Activated T-helper 1 cell treated with anti-CD3 and anti-CD28 coated beads, Interleukin-2, amount 50 U/mL, for 16 hours (primary cell): Measurements from ENCODE around the gene GCK.
A peak's percentile ranks its signal among the peaks of the same experiment; 100 is the strongest.

ENCODE experiments used
- DNase-seq, 2 donors: peaks; one replicate each; pipeline ENCODE4 v3.0.0-alpha.2; 2020; ENCODE audit warnings: low read depth in 1 of 2, low spot score in 1 of 2

GCK gene

GRCh38 chr7:44156453-44157010, 32.7 kb downstream of the GCK start:
- DNase-seq = no peak

- no peak for DNase-seq
These were observed 33.8 kb downstream of the GCK start for GRCh38 chr7:44155191-44156185.

GRCh38 chr7:44154703-44155102, 34.5 kb downstream of the GCK start:
- no peak for DNase-seq

- no peak for DNase-seq
These were observed 35.3 kb downstream of the GCK start for GRCh38 chr7:44153948-44154335.

- DNase-seq = no peak
These were observed 36.0 kb downstream of the GCK start for GRCh38 chr7:44152971-44153947.

GRCh38 chr7:44151956-44152355, 37.3 kb downstream of the GCK start:
- DNase-seq = no peak

- DNase-seq = no peak
These were observed 38.0 kb downstream of the GCK start for GRCh38 chr7:44150966-44151941.

- DNase-seq = no peak
These were observed 38.8 kb downstream of the GCK start for GRCh38 chr7:44150466-44150832.

- DNase-seq = no peak
These were observed 39.4 kb downstream of the GCK start for GRCh38 chr7:44149571-44150465.

GRCh38 chr7:44148961-44149536, 40.2 kb downstream of the GCK start:
- DNase-seq = no peak

- no peak for DNase-seq
These were observed 41.1 kb downstream of the GCK start for GRCh38 chr7:44148166-44148565.

- DNase-seq = no peak
These were observed 41.9 kb downstream of the GCK start for GRCh38 chr7:44147026-44147991.

GRCh38 chr7:44145969-44146911, 43.0 kb downstream of the GCK start:
- peak in 1 of 2 donors; percentile 55 for DNase-seq

- peak in 1 of 2 donors; percentile 35 for DNase-seq
These were observed 43.7 kb downstream of the GCK start for GRCh38 chr7:44145479-44145968.

- no peak for DNase-seq
These were observed 44.2 kb downstream of the GCK start for GRCh38 chr7:44144968-44145478.

GRCh38 chr7:44144426-44144967, 44.7 kb downstream of the GCK start:
- no peak for DNase-seq
